Uterus (tissue), 4 donors: ENCODE results near the gene OGA. TPM values are rescaled to one million over a fixed set of nuclear protein-coding genes. Genes with fewer than 3 reads are reported as not detected.

ENCODE experiments used
- DNase-seq, 2 donors: peaks; one replicate each; pipeline ENCODE4 v3.0.0-alpha.2; 2019 to 2020
- H3K27ac ChIP-seq, 2 donors: fragments of 200-600 bp; sonication (generic); 1 replicate in 1 of 2; 2 replicates in 1 of 2; pipeline ENCODE4 v1.5.1; 2016 to 2018
- H3K27me3 ChIP-seq, 2 donors: fragments of 200-600 bp; sonication (generic); one replicate each; pipeline ENCODE4 v1.5.1; 2018 to 2019; ENCODE audit warnings: control low read depth in 1 of 2
- H3K36me3 ChIP-seq, 2 donors: fragments of 200-600 bp; sonication (generic); one replicate each; pipeline ENCODE4 v1.5.1; 2019; ENCODE audit warnings: control low read depth in 1 of 2
- H3K4me1 ChIP-seq, 2 donors: fragments of 200-600 bp; sonication (generic); one replicate each; pipeline ENCODE4 v1.5.1; 2018 to 2019; ENCODE audit warnings: control low read depth in 1 of 2
- H3K4me3 ChIP-seq, 2 donors: fragments of 200-600 bp; sonication (generic); 1 replicate in 1 of 2; 2 replicates in 1 of 2; pipeline ENCODE4 v1.5.1; 2018 to 2019; ENCODE audit warnings: mild to moderate bottlenecking in 1 of 2
- H3K9me3 ChIP-seq, 2 donors: fragments of 200-600 bp; sonication (generic); one replicate each; pipeline ENCODE4 v1.5.1; 2019; ENCODE audit warnings: control low read depth in 1 of 2
- CTCF ChIP-seq, 4 experiments: fragments of 200-600 bp in 2 of 4; fragments of 450-650 bp in 2 of 4; sonication (generic) in 2 of 4; IDR thresholded peaks; one replicate each; pipeline ENCODE4 v1.5.1; 2016 to 2019; ENCODE audit warnings: antibody characterized with exemption in 4 of 4, mild to moderate bottlenecking in 2 of 4, moderate library complexity in 1 of 4
- POLR2A ChIP-seq, 2 donors: fragments of 450-650 bp; IDR thresholded peaks; one replicate each; pipeline ENCODE4 v1.6.1; 2016; ENCODE audit warnings: antibody characterized with exemption in 2 of 2, mild to moderate bottlenecking in 1 of 2, moderate library complexity in 1 of 2
- intact Hi-C: fragments of 100-400 bp; cut with DNase I; formaldehyde crosslinking; loops from one replicate; pipeline ENCODE4 v1.15.1; 2023; ENCODE audit warnings: low total_unique reads
- total RNA-seq, 4 donors: library from RNA; depleted of rRNA in 3 of 4; stranded (reverse); fragments of >200 nt in 3 of 4; gene quantifications; one replicate each; pipeline versions ENCODE4 v1.1.0 to v1.2.4, GENCODE V29; 2014 to 2023
- donor health status: DM: yes; HTN: yes; CAD: no.

OGA gene
- total RNA-seq, 4 donors from 2014 or later = 63.5 to 181 (median 156) TPM

DNA sequence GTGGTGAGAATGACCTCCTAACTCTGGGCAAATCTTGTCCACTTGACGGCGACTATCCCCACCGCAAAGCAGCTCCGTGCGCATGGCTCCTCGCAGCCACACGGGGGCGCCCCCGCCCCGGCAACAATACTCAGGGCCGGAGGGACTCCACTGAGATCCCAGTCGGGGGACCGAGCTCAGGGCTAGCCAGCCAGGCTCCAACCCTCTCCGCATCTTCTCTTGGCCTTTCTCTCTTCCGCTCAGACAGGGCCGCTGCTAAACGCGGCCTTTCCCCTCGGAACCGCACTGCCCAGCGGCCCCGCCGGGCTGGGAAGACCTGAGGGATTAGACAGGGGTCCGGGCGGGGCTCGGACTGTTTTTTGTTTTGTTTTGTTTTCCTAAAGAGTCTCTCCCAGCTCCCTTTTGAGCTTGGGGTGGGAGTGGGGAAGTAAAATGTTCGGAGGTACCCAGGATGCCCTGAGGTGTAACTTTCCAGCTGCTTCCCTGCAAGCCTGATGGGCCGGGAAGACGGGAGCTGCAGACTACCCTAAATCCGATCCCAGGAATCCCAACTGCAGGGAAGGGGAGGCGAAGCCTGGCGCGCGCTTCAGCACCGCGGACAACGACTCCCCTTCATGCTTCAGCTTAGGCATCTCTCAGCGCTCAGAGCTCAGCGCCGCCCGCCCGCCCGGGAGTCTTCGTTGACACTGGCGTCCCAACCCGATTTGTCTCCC lies 22.7 kb upstream of the OGA start:
- Histone ChIP-seq H3K36me3 (no peaks in the 10 kb centered on the region), H3K4me1 (peaks cover 0 to 6% of the 10 kb centered on the region in 2 donors), H3K4me3 (no peak overlapping the region), H3K9me3 (no peaks in the 10 kb centered on the region), H3K27me3 (no peaks in the 10 kb centered on the region), H3K27ac (no peak overlapping the region)
- TF ChIP-seq POLR2A (IDR thresholded peaks at IDR 0.05) (no peak), CTCF (IDR thresholded peaks at IDR 0.05) (peak; percentile 76 to 81 (median 79))
- intact Hi-C loops = no loop called here
- DNase-seq = peak; percentile 59 to 77

DNA sequence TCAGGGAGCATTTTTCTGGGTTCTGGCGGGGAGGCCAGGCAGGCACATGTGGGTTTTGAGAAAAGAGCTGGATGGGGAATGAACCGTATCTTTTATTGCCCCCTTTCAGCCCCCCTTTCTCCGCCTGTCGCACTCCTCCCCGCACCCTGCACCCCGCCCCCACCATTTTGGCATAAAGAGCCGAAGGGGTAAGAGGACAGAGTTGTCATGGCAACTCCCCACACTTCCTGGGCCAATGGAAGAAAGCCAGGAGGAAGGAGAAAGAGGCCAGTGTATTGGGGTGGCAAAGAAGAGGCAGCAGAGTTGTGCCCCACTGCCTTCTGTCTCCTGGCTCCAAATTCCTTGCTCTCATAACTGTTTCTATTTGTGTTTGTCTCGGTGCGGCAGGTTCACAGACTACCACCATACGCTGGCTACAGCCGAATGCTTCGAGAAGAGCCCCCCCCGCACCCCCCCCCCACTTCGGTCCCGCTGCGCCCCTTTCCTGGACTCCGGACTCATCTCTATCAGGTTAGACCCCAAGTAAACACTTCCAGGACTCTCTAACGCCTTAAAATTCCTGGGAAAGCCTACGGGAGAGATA lies 21.9 kb upstream of the OGA start:
- intact Hi-C loops = no loop called here
- no peaks in the 10 kb centered on the region for H3K36me3 ChIP-seq
- H3K4me3 ChIP-seq = no peak overlapping the region
- TF ChIP-seq CTCF (IDR thresholded peaks at IDR 0.05) = no peak
- TF ChIP-seq POLR2A (IDR thresholded peaks at IDR 0.05) = no peak
- no peaks in the 10 kb centered on the region for H3K27me3 ChIP-seq
- DNase-seq = no peak
- no peak overlapping the region for H3K27ac ChIP-seq
- H3K4me1 ChIP-seq = peaks cover 0 to 6% of the 10 kb centered on the region in 2 donors
- no peaks in the 10 kb centered on the region for H3K9me3 ChIP-seq

DNA sequence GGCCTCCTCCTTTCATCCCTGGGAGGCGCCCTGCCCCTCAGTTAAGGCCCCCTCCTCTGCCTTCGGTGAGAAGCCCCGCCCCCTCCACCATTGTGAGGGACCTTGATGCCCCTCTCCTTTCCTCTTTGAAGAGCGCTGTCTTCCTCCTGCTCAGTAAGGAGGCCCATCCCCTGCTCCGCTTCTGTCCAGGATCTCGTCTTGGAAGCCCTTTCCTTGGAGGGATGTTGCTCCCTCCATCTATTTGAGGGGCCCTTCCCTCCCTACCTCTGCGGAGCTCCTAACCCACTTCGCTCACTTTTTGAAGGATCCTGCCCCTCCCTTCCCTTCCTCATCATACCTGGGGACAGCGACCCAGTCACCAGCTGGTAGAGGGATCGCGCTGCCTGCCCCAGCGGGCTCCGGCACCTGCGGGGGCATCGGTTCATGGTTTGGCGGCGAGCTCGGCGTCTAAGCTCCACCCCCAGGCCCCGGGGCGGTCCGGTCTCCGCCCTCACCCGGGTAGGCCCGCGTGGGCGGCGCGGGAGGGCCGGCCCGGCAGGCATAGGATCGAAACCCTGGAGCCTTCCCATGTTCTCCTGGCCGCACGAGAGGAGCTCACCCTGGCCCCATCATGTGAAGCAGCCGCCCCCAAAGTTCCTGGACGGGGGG lies 21.3 kb upstream of the OGA start:
- Histone ChIP-seq H3K4me3 (no peak overlapping the region), H3K36me3 (no peaks in the 10 kb centered on the region), H3K27ac (no peak overlapping the region), H3K9me3 (no peaks in the 10 kb centered on the region), H3K27me3 (no peaks in the 10 kb centered on the region), H3K4me1 (peaks cover 0 to 6% of the 10 kb centered on the region in 2 donors)
- DNase-seq = peak in 1 of 2 donors; percentile 37
- intact Hi-C loops = no loop called here
- no peak for TF ChIP-seq CTCF (IDR thresholded peaks at IDR 0.05)
- TF ChIP-seq POLR2A (IDR thresholded peaks at IDR 0.05) = no peak

DNA sequence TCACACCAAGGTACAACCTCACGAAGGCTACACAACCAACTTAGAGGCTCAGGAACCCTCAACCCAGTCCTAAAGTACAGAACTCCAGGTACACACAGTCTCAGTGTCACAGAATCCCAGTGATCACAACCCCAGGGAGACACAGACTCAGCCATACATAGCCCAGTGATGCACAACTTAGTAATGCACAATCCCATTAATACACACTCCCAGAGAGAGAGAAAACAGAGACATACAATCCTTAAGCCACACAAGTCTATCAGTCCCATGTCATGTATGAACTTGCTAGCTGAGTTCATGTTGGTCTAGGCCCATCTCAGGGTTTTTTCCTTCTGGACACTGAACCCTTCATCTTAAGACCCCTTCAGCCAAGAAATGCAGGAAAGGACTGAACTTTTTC lies 20.8 kb upstream of the OGA start:
- H3K36me3 ChIP-seq = no peaks in the 10 kb centered on the region
- peaks cover 0 to 6% of the 10 kb centered on the region in 2 donors for H3K4me1 ChIP-seq
- TF ChIP-seq CTCF (IDR thresholded peaks at IDR 0.05) (no peak), POLR2A (IDR thresholded peaks at IDR 0.05) (no peak)
- H3K27ac ChIP-seq = no peak overlapping the region
- intact Hi-C loops = no loop called here
- no peak overlapping the region for H3K4me3 ChIP-seq
- no peaks in the 10 kb centered on the region for H3K27me3 ChIP-seq
- H3K9me3 ChIP-seq = no peaks in the 10 kb centered on the region
- no peak for DNase-seq

DNA sequence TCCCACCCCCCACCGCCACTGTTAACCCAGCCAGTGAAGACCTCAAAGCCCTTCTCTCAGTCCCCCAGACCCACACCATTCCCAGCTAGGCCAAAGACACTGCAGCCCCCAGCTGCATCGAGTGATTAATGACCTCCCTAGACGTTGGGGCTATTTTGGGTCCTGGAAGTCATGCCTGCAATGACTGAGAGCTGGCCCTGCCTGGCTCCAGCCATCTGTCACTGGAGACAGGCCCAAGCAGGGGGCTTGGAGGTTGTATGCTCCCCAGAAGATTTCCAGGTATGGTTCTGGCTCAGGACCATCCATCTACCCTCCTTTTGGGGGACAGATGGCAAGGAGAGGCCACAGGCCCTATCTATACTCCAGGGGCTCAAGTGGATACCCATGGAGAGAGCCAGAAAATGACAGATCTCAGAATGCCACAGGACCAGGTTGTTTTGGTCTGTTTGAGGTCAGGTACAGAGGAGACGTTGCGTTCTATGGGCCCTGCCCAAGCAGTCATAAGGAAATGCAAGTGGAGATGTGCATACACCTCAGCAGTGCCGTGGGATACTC lies 20.2 kb upstream of the OGA start:
- intact Hi-C loops = no loop called here

More for the DNA sequence above, 20.2 kb upstream of the OGA start:
- no peak for TF ChIP-seq CTCF (IDR thresholded peaks at IDR 0.05)
- no peak for TF ChIP-seq POLR2A (IDR thresholded peaks at IDR 0.05)
- Histone ChIP-seq H3K27ac (no peak overlapping the region), H3K4me1 (peaks cover 0 to 6% of the 10 kb centered on the region in 2 donors), H3K9me3 (no peaks in the 10 kb centered on the region), H3K27me3 (no peaks in the 10 kb centered on the region), H3K4me3 (no peak overlapping the region), H3K36me3 (no peaks in the 10 kb centered on the region)
- no peak for DNase-seq
